ENCODE measurements around the gene SBDS.
"Not testable (repeated sequence)": the region's sequence is repeated elsewhere in the genome, so short reads cannot be mapped to it uniquely, and the experiment has no call there.

GRCh38 chr7:66979013-66979412, 16.4 kb downstream of the SBDS start:
- TF ChIP-seq CTCF (IDR thresholded peaks at IDR 0.05; ENCODE audit: low read depth, low read length, poor library complexity, severe bottlenecking); EZH2phosphoT487 (IDR thresholded peaks at IDR 0.05; ENCODE audit: borderline replicate concordance, low read length): not testable (repeated sequence)
